Large intestine (tissue), 3 donors: ENCODE data around the gene CR1. TPM values are rescaled to one million over a fixed set of nuclear protein-coding genes. Genes with fewer than 3 reads are reported as not detected.
"Not testable (repeated sequence)": the region's sequence is repeated elsewhere in the genome, so short reads cannot be mapped to it uniquely, and the experiment has no call there.

Source experiments
- DNase-seq, 2 donors: peaks; one replicate each; pipeline versions ENCODE4 v3.0.0 to v3.0.0-alpha.2; 2013
- H3K27ac ChIP-seq: one replicate; pipeline ENCODE4 v1.5.1; 2013; ENCODE audit warnings: low read length
- H3K27me3 ChIP-seq: 2 replicates; pipeline ENCODE4 v1.6.1; 2013; ENCODE audit warnings: low read length; ENCODE audit not compliant: control insufficient read depth, insufficient read depth
- H3K36me3 ChIP-seq: 2 replicates; pipeline ENCODE4 v1.6.1; 2013; ENCODE audit warnings: low read length; ENCODE audit not compliant: control insufficient read depth, insufficient read depth
- H3K4me1 ChIP-seq: one replicate; pipeline ENCODE4 v1.6.1; 2013; ENCODE audit warnings: low read length; ENCODE audit not compliant: control insufficient read depth, insufficient read depth
- H3K4me3 ChIP-seq: one replicate; pipeline ENCODE4 v1.5.1; 2013; ENCODE audit warnings: low read length
- H3K9me3 ChIP-seq: one replicate; pipeline ENCODE4 v1.6.1; 2013; ENCODE audit warnings: mild to moderate bottlenecking, low read depth, low read length, moderate library complexity; ENCODE audit not compliant: control insufficient read depth
- WGBS: methylation state at CpG from one replicate; pipeline ENCODE4 v1.1.5; 2013; ENCODE audit warnings: low lambda C conversion rate; ENCODE audit not compliant: insufficient coverage; 5-methylcytosine and 5-hydroxymethylcytosine counted together
- polyA plus RNA-seq: library from polyadenylated mRNA; unstranded; fragments of 120-200 nt; gene quantifications from one replicate; pipeline ENCODE4 v1.2.1, GENCODE V29; 2013

The CR1 gene
- polyA plus RNA-seq, 1 donor: 0.66 TPM

GRCh38 chr1:207501071-207501470, 5.1 kb downstream of the CR1 start:
- DNase-seq: no peak
- H3K27me3 ChIP-seq: peaks cover 44% of the 10 kb centered on the region
- WGBS: 85% methylated on average over 4 of the region's 5 CpGs
- no peaks in the 10 kb centered on the region for H3K9me3 ChIP-seq
- no peak overlapping the region for H3K27ac ChIP-seq
- no peaks in the 10 kb centered on the region for H3K36me3 ChIP-seq
- no peaks in the 10 kb centered on the region for H3K4me1 ChIP-seq
- H3K4me3 ChIP-seq: no peak overlapping the region

GRCh38 chr1:207502726-207503125, 6.8 kb downstream of the CR1 start:
- H3K9me3 ChIP-seq: no peaks in the 10 kb centered on the region
- H3K4me1 ChIP-seq: no peaks in the 10 kb centered on the region
- DNase-seq: no peak
- H3K36me3 ChIP-seq: no peaks in the 10 kb centered on the region
- no CpG with 5 or more reads among the region's 7 CpGs for WGBS
- H3K4me3 ChIP-seq: no peak overlapping the region
- no peak overlapping the region for H3K27ac ChIP-seq
- peaks cover 29% of the 10 kb centered on the region for H3K27me3 ChIP-seq

GRCh38 chr1:207503950-207504349, 8.0 kb downstream of the CR1 start:
- no peaks in the 10 kb centered on the region for H3K4me1 ChIP-seq
- WGBS: 60% methylated on average over 1 of the region's 3 CpGs
- no peaks in the 10 kb centered on the region for H3K36me3 ChIP-seq
- peaks cover 24% of the 10 kb centered on the region for H3K27me3 ChIP-seq
- no peak overlapping the region for H3K4me3 ChIP-seq
- no peak overlapping the region for H3K27ac ChIP-seq
- DNase-seq: no peak
- no peaks in the 10 kb centered on the region for H3K9me3 ChIP-seq

GRCh38 chr1:207504438-207504837, 8.5 kb downstream of the CR1 start:
- DNase-seq: no peak
- H3K27me3 ChIP-seq: peaks cover 24% of the 10 kb centered on the region
- no peaks in the 10 kb centered on the region for H3K9me3 ChIP-seq
- H3K27ac ChIP-seq: no peak overlapping the region
- no peak overlapping the region for H3K4me3 ChIP-seq
- no peaks in the 10 kb centered on the region for H3K36me3 ChIP-seq
- no peaks in the 10 kb centered on the region for H3K4me1 ChIP-seq

- H3K27ac ChIP-seq: no peak overlapping the region
Measured at GRCh38 chr1:207510444-207510843, 14.5 kb downstream of the CR1 start.

GRCh38 chr1:207514890-207515289, 18.9 kb downstream of the CR1 start:
- WGBS: no CpG with 5 or more reads among the region's 13 CpGs
- H3K4me1 ChIP-seq: no peaks in the 10 kb centered on the region
- H3K9me3 ChIP-seq: no peaks in the 10 kb centered on the region
- H3K36me3 ChIP-seq: no peaks in the 10 kb centered on the region
- DNase-seq: no peak
- peaks cover 9% of the 10 kb centered on the region for H3K27me3 ChIP-seq
- H3K4me3 ChIP-seq: no peak overlapping the region
- no peak overlapping the region for H3K27ac ChIP-seq

More at GRCh38 chr1:207510444-207510843, 14.5 kb downstream of the CR1 start:
- no peaks in the 10 kb centered on the region for H3K4me1 ChIP-seq
- no peak for DNase-seq
- no peaks in the 10 kb centered on the region for H3K36me3 ChIP-seq
- H3K9me3 ChIP-seq: no peaks in the 10 kb centered on the region
- H3K27me3 ChIP-seq: peaks cover 6% of the 10 kb centered on the region
- H3K4me3 ChIP-seq: no peak overlapping the region
- 67% methylated on average over 1 of the region's 1 CpG for WGBS

- Histone ChIP-seq H3K27me3 (peaks cover 5% of the 10 kb centered on the region), H3K4me3 (no peak overlapping the region), H3K36me3 (no peaks in the 10 kb centered on the region), H3K4me1 (no peaks in the 10 kb centered on the region), H3K9me3 (no peaks in the 10 kb centered on the region), H3K27ac (no peak overlapping the region)
- DNase-seq: no peak
Measured at GRCh38 chr1:207516729-207517128, 20.8 kb downstream of the CR1 start.

GRCh38 chr1:207518608-207519236, 22.8 kb downstream of the CR1 start:
- H3K4me3 ChIP-seq: no peak overlapping the region
- no peaks in the 10 kb centered on the region for H3K36me3 ChIP-seq
- H3K27me3 ChIP-seq: peaks cover 3% of the 10 kb centered on the region
- WGBS: 67% methylated on average over 2 of the region's 4 CpGs
- DNase-seq: no peak
- H3K27ac ChIP-seq: no peak overlapping the region
- H3K4me1 ChIP-seq: no peaks in the 10 kb centered on the region
- H3K9me3 ChIP-seq: no peaks in the 10 kb centered on the region

- Histone ChIP-seq H3K36me3 (no peaks in the 10 kb centered on the region), H3K9me3 (no peaks in the 10 kb centered on the region), H3K27ac (no peak overlapping the region), H3K4me3 (no peak overlapping the region), H3K27me3 (peaks cover 3% of the 10 kb centered on the region), H3K4me1 (no peaks in the 10 kb centered on the region)
- 93% methylated on average over 10 of the region's 23 CpGs for WGBS
- DNase-seq: no peak
Measured at GRCh38 chr1:207519505-207520399, 23.8 kb downstream of the CR1 start.

- H3K4me3 ChIP-seq, H3K27me3 ChIP-seq, H3K4me1 ChIP-seq, H3K27ac ChIP-seq, H3K9me3 ChIP-seq, DNase-seq, H3K36me3 ChIP-seq: not testable (repeated sequence)
- 90% methylated on average over 3 of the region's 10 CpGs for WGBS
Measured at GRCh38 chr1:207520400-207521345, 24.7 kb downstream of the CR1 start.
